ENCODE data around the gene C16orf96.

- TF ChIP-seq POLR2A (IDR thresholded peaks at IDR 0.05) (no peak), CTCF (IDR thresholded peaks at IDR 0.05) (no peak)
Measured at GRCh38 chr16:4649744-4650442, 93.8 kb downstream of the C16orf96 start.
